Measurements from ENCODE around the gene PHF23.

PHF23 gene

DNA sequence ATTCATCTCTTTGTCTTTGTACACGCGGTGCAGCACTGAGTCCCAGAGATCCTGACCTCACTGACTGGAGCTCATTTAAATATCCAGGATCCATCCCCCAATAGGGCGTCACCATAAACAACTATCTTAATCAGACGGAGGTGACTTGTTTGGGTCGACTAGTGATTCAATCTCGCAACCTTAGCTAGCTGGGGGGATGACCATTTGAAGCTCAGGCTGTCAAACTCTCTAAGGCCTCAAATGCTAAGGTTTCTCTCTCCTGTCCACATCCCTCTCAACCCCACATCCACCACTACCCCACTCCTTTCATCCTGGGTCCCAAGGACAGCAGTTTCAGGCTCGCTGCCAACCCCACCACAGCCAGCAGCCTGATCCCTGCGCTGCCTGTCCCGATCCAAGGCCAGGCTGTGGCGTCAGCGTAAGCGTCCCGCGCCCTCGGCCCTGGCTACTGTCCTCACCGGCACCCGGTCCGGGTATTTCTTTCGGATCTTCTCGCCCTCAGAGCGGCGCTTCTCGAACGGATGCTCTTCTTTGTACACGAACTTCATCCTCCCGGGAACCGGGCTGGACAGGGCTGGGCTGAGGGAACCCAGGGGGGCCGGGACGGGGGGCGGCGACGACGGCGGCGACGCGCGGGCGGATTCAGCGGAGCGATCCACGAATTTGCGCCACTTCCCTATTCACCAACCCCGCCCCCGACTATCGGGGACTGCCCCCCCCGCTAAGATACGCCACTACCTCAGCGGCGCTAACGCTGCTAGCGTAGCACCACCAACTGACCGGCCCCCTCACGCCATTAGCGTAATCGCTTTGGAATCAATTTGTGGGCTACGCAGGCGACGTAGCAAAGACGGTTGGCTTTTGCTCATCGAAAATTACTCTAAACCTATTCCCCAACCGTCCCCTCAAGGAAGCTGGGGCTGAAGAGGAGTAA lies 2.8 kb upstream of the PHF23 start, which contains the start of gene GABARAP:
Gene GABARAP, minus strand, starts transcription at position 667 of the 934 bp plus-strand sequence. Its CDS starts 119 bp downstream, at position 548.
- peak; percentile 76 to 93 for DNase-seq
- WGBS (ENCODE audit: extremely low coverage, insufficient coverage, insufficient read length) = no CpG with 5 or more reads among the region's 62 CpGs
- Histone ChIP-seq H2AFZ (ENCODE audit: insufficient read depth, low read length, poor library complexity) (peak within 1 kb of the TSS; percentile 72), H3K36me3 (ENCODE audit: control insufficient read depth in 1 of 2, insufficient read depth in 2 of 2, low read length in 2 of 2) (peaks cover 20 to 38% of the 10 kb centered on the region in 2 experiments), H2BK5ac (ENCODE audit: low read depth, low read length, poor library complexity) (peak within 1 kb of the TSS; percentile 95), H3K27ac (ENCODE audit: low read depth, low read length) (peak within 1 kb of the TSS; percentile 99), H4K8ac (ENCODE audit: low read depth, low read length) (peak within 1 kb of the TSS; percentile 98), H3K4me2 (ENCODE audit: low read length) (peak within 1 kb of the TSS; percentile 92), H3K9me3 (ENCODE audit: insufficient read depth, low read depth, low read length) (peaks cover 2% of the 10 kb centered on the region), H3K9ac (ENCODE audit: low read length) (peak within 1 kb of the TSS; percentile 96), H3K23ac (ENCODE audit: low read length) (no peak within 1 kb of the TSS), H3K79me1 (ENCODE audit: low read length) (peaks cover 27% of the 10 kb centered on the region), H3K4ac (ENCODE audit: low read depth, low read length) (peak within 1 kb of the TSS; percentile 99), H3K79me2 (ENCODE audit: control insufficient read depth, insufficient read depth, low read length, poor library complexity) (peaks cover 23% of the 10 kb centered on the region), H3K14ac (ENCODE audit: low read length) (peak within 1 kb of the TSS; percentile 99), H4K12ac (ENCODE audit: low read depth, low read length) (peak within 1 kb of the TSS; percentile 97), H2BK12ac (ENCODE audit: low read length) (peak within 1 kb of the TSS; percentile 72), H3K4me3 (ENCODE audit: low read depth, low read length) (peak within 1 kb of the TSS; percentile 94), H2AK5ac (ENCODE audit: low read length) (peak within 1 kb of the TSS; percentile 99), H2BK120ac (ENCODE audit: insufficient read depth, low read length, poor library complexity) (peak within 1 kb of the TSS; percentile 96), H3K4me1 (ENCODE audit: control insufficient read depth in 1 of 2, insufficient read depth in 2 of 2, low read length in 2 of 2) (peaks cover 12 to 14% of the 10 kb centered on the region in 2 experiments), H4K91ac (ENCODE audit: low read depth, low read length) (peak within 1 kb of the TSS; percentile 99), H3K18ac (ENCODE audit: low read length) (peak within 1 kb of the TSS; percentile 98), H3K27me3 (ENCODE audit: insufficient read depth, low read length) (no peaks in the 10 kb centered on the region)

DNA sequence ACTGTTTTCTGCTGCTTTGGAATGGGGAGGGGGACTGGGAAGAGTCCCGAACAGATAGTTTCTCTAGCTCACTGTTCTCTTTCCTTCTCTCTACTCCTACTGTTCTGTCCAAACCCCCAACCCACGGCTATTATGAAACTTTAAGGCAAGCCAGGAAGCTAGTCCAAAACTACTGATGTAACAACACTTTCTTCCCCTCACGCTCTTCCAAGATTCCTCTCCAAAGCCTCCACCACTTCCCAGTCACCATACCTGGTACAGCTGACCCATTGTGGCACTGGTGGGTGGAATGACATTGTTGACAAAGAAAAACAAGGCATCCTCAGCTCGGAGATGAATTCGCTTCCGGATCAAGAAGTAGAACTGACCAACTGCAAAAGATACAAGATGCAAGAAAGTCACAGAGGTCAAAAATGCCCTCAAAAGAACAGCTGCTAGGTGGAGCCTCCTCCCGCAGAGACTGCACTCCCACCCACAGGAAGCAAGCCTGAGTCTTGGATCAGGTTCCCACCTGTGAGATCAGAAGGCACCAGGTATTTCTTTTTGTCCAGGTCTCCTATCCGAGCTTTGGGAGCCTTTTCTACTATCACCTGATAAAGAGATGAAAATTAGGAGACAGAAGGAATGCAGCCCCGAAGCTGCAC lies 2.0 kb upstream of the PHF23 start:
- Histone ChIP-seq H3K9me3 (ENCODE audit: insufficient read depth, low read depth, low read length) (peaks cover 2% of the 10 kb centered on the region), H4K12ac (ENCODE audit: low read depth, low read length) (no peak overlapping the region), H3K9ac (ENCODE audit: low read length) (peak overlapping the region; percentile 42), H2BK12ac (ENCODE audit: low read length) (no peak overlapping the region), H3K79me2 (ENCODE audit: control insufficient read depth, insufficient read depth, low read length, poor library complexity) (peaks cover 23% of the 10 kb centered on the region), H2BK120ac (ENCODE audit: insufficient read depth, low read length, poor library complexity) (no peak overlapping the region), H2AK5ac (ENCODE audit: low read length) (peak overlapping the region; percentile 15), H3K36me3 (ENCODE audit: control insufficient read depth in 1 of 2, insufficient read depth in 2 of 2, low read length in 2 of 2) (peaks cover 24 to 38% of the 10 kb centered on the region in 2 experiments), H3K14ac (ENCODE audit: low read length) (no peak overlapping the region), H4K8ac (ENCODE audit: low read depth, low read length) (no peak overlapping the region), H3K18ac (ENCODE audit: low read length) (no peak overlapping the region), H3K23ac (ENCODE audit: low read length) (no peak overlapping the region), H2AFZ (ENCODE audit: insufficient read depth, low read length, poor library complexity) (no peak overlapping the region), H3K27ac (ENCODE audit: low read depth, low read length) (peak overlapping the region; percentile 99), H3K4me2 (ENCODE audit: low read length) (peak overlapping the region; percentile 92), H3K4me3 (ENCODE audit: low read depth, low read length) (peak overlapping the region; percentile 94), H3K27me3 (ENCODE audit: insufficient read depth, low read length) (no peaks in the 10 kb centered on the region), H4K91ac (ENCODE audit: low read depth, low read length) (peak overlapping the region; percentile 53), H3K79me1 (ENCODE audit: low read length) (peaks cover 27% of the 10 kb centered on the region), H2BK5ac (ENCODE audit: low read depth, low read length, poor library complexity) (peak overlapping the region; percentile 29), H3K4me1 (ENCODE audit: control insufficient read depth in 1 of 2, insufficient read depth in 2 of 2, low read length in 2 of 2) (peaks cover 12 to 14% of the 10 kb centered on the region in 2 experiments), H3K4ac (ENCODE audit: low read depth, low read length) (peak overlapping the region; percentile 57)
- no CpG with 5 or more reads among the region's 9 CpGs for WGBS (ENCODE audit: extremely low coverage, insufficient coverage, insufficient read length)
- no peak for DNase-seq

DNA sequence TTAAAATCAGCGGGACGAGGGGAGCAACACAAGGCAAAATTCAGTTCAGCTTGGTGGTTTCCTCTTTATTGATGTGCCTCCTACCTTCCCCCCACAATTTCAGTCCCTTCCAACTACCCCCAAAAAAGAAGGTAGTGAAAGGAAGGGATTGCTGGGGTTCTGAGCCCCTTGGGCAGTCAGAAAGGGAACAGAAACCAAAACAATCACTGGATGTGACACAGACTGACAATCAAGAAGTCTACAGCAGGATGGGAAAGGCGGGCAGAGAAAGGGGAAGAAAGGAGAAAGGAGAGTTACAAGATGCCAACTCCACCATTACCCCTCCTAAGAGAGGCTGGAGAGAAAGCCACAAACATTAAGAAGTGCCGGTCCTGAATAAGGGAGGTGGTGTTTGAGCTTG lies 1.1 kb upstream of the PHF23 start:
- H3K18ac ChIP-seq (ENCODE audit: low read length) = no peak overlapping the region
- H3K4me1 ChIP-seq (ENCODE audit: control insufficient read depth in 1 of 2, insufficient read depth in 2 of 2, low read length in 2 of 2) = peaks cover 16 to 21% of the 10 kb centered on the region in 2 experiments
- H4K12ac ChIP-seq (ENCODE audit: low read depth, low read length) = no peak overlapping the region
- peak overlapping the region; percentile 44 for H3K4ac ChIP-seq (ENCODE audit: low read depth, low read length)
- H3K79me2 ChIP-seq (ENCODE audit: control insufficient read depth, insufficient read depth, low read length, poor library complexity) = peaks cover 26% of the 10 kb centered on the region
- WGBS (ENCODE audit: extremely low coverage, insufficient coverage, insufficient read length) = no CpG with 5 or more reads among the region's 4 CpGs
- H3K27me3 ChIP-seq (ENCODE audit: insufficient read depth, low read length) = no peaks in the 10 kb centered on the region
- no peak overlapping the region for H2AK5ac ChIP-seq (ENCODE audit: low read length)
- H3K79me1 ChIP-seq (ENCODE audit: low read length) = peaks cover 27% of the 10 kb centered on the region
- no peak overlapping the region for H3K4me3 ChIP-seq (ENCODE audit: low read depth, low read length)
- H4K8ac ChIP-seq (ENCODE audit: low read depth, low read length) = no peak overlapping the region
- H3K36me3 ChIP-seq (ENCODE audit: control insufficient read depth in 1 of 2, insufficient read depth in 2 of 2, low read length in 2 of 2) = peaks cover 27 to 41% of the 10 kb centered on the region in 2 experiments
- peak overlapping the region; percentile 92 for H3K4me2 ChIP-seq (ENCODE audit: low read length)
- DNase-seq = no peak
- no peak overlapping the region for H3K14ac ChIP-seq (ENCODE audit: low read length)
- peaks cover 4% of the 10 kb centered on the region for H3K9me3 ChIP-seq (ENCODE audit: insufficient read depth, low read depth, low read length)
- no peak overlapping the region for H2BK120ac ChIP-seq (ENCODE audit: insufficient read depth, low read length, poor library complexity)
- H2AFZ ChIP-seq (ENCODE audit: insufficient read depth, low read length, poor library complexity) = no peak overlapping the region
- no peak overlapping the region for H2BK12ac ChIP-seq (ENCODE audit: low read length)
- no peak overlapping the region for H2BK5ac ChIP-seq (ENCODE audit: low read depth, low read length, poor library complexity)
- H3K9ac ChIP-seq (ENCODE audit: low read length) = no peak overlapping the region
- H3K23ac ChIP-seq (ENCODE audit: low read length) = no peak overlapping the region
- no peak overlapping the region for H3K27ac ChIP-seq (ENCODE audit: low read depth, low read length)
- H4K91ac ChIP-seq (ENCODE audit: low read depth, low read length) = no peak overlapping the region

DNA sequence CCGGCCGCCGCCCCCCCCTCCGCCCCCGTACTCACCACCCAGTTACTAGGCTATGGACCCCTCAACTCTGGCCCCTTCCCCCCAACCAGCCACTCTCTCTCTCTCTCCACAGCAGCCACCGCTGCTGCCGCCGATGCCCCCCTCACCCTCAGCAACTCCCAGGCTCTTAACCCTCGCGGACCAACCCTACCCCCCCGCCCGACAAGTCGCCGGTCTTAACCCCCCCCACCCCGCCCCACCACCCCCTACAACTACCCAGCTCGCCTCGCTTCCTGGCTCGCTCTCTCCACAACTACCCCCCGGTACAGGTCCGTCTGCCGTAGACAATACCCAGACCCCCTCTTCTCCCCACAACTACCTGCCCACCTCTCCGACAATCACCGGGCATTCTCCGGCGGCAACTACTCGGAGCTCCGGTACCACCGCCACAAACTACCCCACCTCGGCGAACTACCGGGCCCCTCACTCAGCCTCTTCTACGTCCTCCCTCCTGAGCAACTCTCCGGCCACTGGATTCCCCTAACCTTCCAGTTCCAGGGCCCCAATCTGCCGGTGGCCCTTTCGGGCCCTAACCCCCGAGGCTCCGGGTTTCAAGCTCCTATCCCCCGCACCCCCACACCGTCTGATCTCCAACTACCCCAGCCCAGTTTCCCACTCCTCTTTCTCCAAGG lies 702 bp downstream of the PHF23 start:
- Histone ChIP-seq H3K27me3 (ENCODE audit: insufficient read depth, low read length) (no peaks in the 10 kb centered on the region), H3K4ac (ENCODE audit: low read depth, low read length) (peak overlapping the region; percentile 100), H3K27ac (ENCODE audit: low read depth, low read length) (peak overlapping the region; percentile 89), H4K8ac (ENCODE audit: low read depth, low read length) (peak overlapping the region; percentile 85), H2BK12ac (ENCODE audit: low read length) (peak overlapping the region; percentile 29), H3K9ac (ENCODE audit: low read length) (peak overlapping the region; percentile 99), H3K18ac (ENCODE audit: low read length) (peak overlapping the region; percentile 94), H3K4me1 (ENCODE audit: control insufficient read depth in 1 of 2, insufficient read depth in 2 of 2, low read length in 2 of 2) (peaks cover 18 to 29% of the 10 kb centered on the region in 2 experiments), H4K12ac (ENCODE audit: low read depth, low read length) (peak overlapping the region; percentile 89), H2AFZ (ENCODE audit: insufficient read depth, low read length, poor library complexity) (peak overlapping the region; percentile 37), H3K9me3 (ENCODE audit: insufficient read depth, low read depth, low read length) (peaks cover 4% of the 10 kb centered on the region), H3K4me3 (ENCODE audit: low read depth, low read length) (peak overlapping the region; percentile 94), H3K36me3 (ENCODE audit: control insufficient read depth in 1 of 2, insufficient read depth in 2 of 2, low read length in 2 of 2) (peaks cover 25 to 38% of the 10 kb centered on the region in 2 experiments), H3K4me2 (ENCODE audit: low read length) (peak overlapping the region; percentile 52), H3K79me1 (ENCODE audit: low read length) (peaks cover 38% of the 10 kb centered on the region), H2BK5ac (ENCODE audit: low read depth, low read length, poor library complexity) (peak overlapping the region; percentile 95), H2AK5ac (ENCODE audit: low read length) (peak overlapping the region; percentile 96), H2BK120ac (ENCODE audit: insufficient read depth, low read length, poor library complexity) (peak overlapping the region; percentile 95), H3K23ac (ENCODE audit: low read length) (no peak overlapping the region), H4K91ac (ENCODE audit: low read depth, low read length) (peak overlapping the region; percentile 99), H3K79me2 (ENCODE audit: control insufficient read depth, insufficient read depth, low read length, poor library complexity) (peaks cover 35% of the 10 kb centered on the region), H3K14ac (ENCODE audit: low read length) (peak overlapping the region; percentile 96)
- WGBS (ENCODE audit: extremely low coverage, insufficient coverage, insufficient read length) = no CpG with 5 or more reads among the region's 39 CpGs
- DNase-seq = no peak

Data from trophoblast cell (in vitro differentiated cells and primary cell).